CD4-positive, alpha-beta T cell (primary cell): Measurements from ENCODE around the gene ZC3H7A. TPM values are rescaled to one million over a fixed set of nuclear protein-coding genes. Genes with fewer than 3 reads are reported as not detected.

ENCODE experiments used
- ATAC-seq: fragments of 200-7000 bp; cut with Tn5 transposase; one replicate; pipeline ENCODE4 v1.10.0; 2022; ENCODE audit warnings: mild to moderate bottlenecking; ENCODE audit not compliant: poor library complexity
- CTCF ChIA-PET: fragments of 350-600 bp; sonication (Branson Sonifier 250); formaldehyde crosslinking; loops from one replicate; lab custom pipeline; 2021; ENCODE audit warnings: antibody characterized with exemption, inconsistent platforms; lab: Charles Lee
- POLR2A ChIA-PET: fragments of 350-600 bp; sonication (Branson Sonifier 250); formaldehyde crosslinking; loops from one replicate; lab custom pipeline; 2021; ENCODE audit warnings: antibody characterized with exemption, inconsistent platforms; lab: Charles Lee
- DNase-seq, 14 experiments: peaks; one replicate each; pipeline ENCODE4 v3.0.0-alpha.2; 2013 to 2020; ENCODE audit warnings: mixed read lengths in 2 of 14
- H3K27ac ChIP-seq, 2 donors: one replicate each; pipeline versions ENCODE4 v1.5.1 to v1.7.0; 2013; ENCODE audit warnings: low read length in 2 of 2, low read depth in 1 of 2, mild to moderate bottlenecking in 1 of 2
- H3K27me3 ChIP-seq, 2 experiments: 1 replicate in 1 of 2; 2 replicates in 1 of 2; pipeline versions ENCODE4 v1.6.1 to v1.7.0; 2013; ENCODE audit warnings: low read length in 2 of 2, control low read depth in 1 of 2, mild to moderate bottlenecking in 1 of 2, moderate library complexity in 1 of 2; ENCODE audit not compliant: insufficient read depth in 2 of 2, control insufficient read depth in 1 of 2
- H3K36me3 ChIP-seq: one replicate; pipeline ENCODE4 v1.6.1; 2013; ENCODE audit warnings: low read length, control low read depth; ENCODE audit not compliant: insufficient read depth
- H3K4me1 ChIP-seq: one replicate; pipeline ENCODE4 v1.6.1; 2013; ENCODE audit warnings: low read length, control low read depth; ENCODE audit not compliant: insufficient read depth
- H3K4me3 ChIP-seq: one replicate; pipeline ENCODE4 v1.5.1; 2013; ENCODE audit warnings: mild to moderate bottlenecking, low read length, moderate library complexity
- H3K9me3 ChIP-seq, 2 experiments: 1 replicate in 1 of 2; 2 replicates in 1 of 2; pipeline versions ENCODE4 v1.6.1 to v1.7.0; 2013; ENCODE audit warnings: low read length in 2 of 2, mild to moderate bottlenecking in 2 of 2, control low read depth in 1 of 2, moderate library complexity in 1 of 2; ENCODE audit not compliant: control insufficient read depth in 1 of 2, insufficient read depth in 1 of 2
- H3K27ac Mint-ChIP-seq: one replicate; pipeline ENCODE4 v1.8.0; 2020; ENCODE audit warnings: mixed read lengths
- H3K27me3 Mint-ChIP-seq: one replicate; pipeline ENCODE4 v1.8.0; 2021; ENCODE audit warnings: mixed read lengths
- H3K36me3 Mint-ChIP-seq: one replicate; pipeline ENCODE4 v1.8.0; 2021; ENCODE audit warnings: low read depth, mixed read lengths
- H3K4me1 Mint-ChIP-seq: one replicate; pipeline ENCODE4 v1.8.0; 2021; ENCODE audit warnings: low read depth, mixed read lengths
- H3K4me3 Mint-ChIP-seq: one replicate; pipeline ENCODE4 v1.8.0; 2020; ENCODE audit warnings: mild to moderate bottlenecking, mixed read lengths
- H3K9me3 Mint-ChIP-seq: one replicate; pipeline ENCODE4 v1.8.0; 2020; ENCODE audit warnings: mixed read lengths
- intact Hi-C, 2 experiments: fragments of 100-400 bp; cut with DNase I in 1 of 2; cut with micrococcal nuclease in 1 of 2; formaldehyde crosslinking; loops; one replicate each; pipeline versions ENCODE4 v1.15.1 to v1.9.0; 2023 to 2025; cut with DNase I, micrococcal nuclease
- total RNA-seq, 174 experiments: library from RNA in 2 of 174; stranded (reverse) in 2 of 174; gene quantifications; one replicate each; pipeline ENCODE4 v1.2.3 and lab custom pipeline; 2021 to 2026
- TF ChIP-seq, protein P1 (sequence below): fragments of 200-600 bp; IDR thresholded peaks from one replicate; pipeline ENCODE4 v1.8.0; 2022; ENCODE audit warnings: antibody characterized with exemption, mild to moderate bottlenecking

ZC3H7A gene
- total RNA-seq, 2 experiments from 2014 or later = 131 to 143 TPM

DNA sequence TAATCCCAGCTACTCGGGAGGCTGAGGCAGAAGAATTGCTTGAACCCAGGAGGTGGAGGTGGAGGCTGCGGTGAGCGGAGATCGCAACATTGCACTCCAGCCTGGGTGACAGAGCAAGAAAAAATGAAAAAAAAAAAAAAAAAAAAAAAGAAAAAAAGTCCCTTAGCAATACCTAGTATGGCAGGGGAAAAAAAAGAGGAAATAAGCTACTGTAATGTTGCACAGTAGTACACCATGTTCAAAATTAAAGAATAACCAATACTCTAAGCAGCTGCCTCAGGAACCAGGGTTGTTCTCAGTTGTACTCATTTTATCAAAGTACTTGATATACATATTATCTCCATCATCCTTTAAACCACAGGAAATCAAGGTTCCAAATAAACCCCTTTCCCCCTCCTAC, 37.1 kb downstream of the ZC3H7A start:
- DNase-seq = no peak

DNA sequence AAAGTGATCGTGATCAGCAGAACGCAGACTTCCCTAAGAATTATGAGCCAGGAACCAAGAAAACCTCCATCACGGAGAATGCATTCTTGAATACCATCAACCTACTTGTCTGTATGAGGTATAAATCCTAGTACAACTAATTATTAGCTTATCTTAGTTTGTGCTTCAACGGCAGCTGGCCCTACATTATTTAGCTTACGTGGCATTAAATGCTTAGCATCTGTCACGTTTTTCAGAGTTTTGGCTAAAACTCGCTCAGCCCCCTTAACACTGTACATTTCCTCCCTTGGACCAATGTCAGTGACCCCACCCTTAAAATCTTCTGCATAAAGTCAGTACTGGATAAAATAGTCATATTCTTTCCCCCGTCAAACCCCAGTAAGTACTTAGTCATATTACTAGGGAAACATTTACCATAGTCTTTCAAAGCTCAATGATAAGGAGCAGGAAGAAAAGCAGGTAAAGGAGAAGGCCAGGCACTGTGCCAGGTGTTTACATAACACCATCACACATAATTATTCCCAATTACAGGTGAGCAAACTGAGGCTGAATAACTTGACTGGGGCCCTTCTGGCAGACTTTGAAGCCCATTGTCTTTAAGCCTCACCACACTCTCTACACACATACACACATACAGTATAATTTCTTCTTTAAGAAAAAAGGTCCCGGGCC, 37.8 kb downstream of the ZC3H7A start:
- ATAC-seq (no peak), DNase-seq (no peak)
- Mint-ChIP-seq H3K4me1 (no peaks in the 10 kb centered on the region), H3K36me3 (peaks cover 84% of the 10 kb centered on the region), H3K27me3 (no peaks in the 10 kb centered on the region), H3K4me3 (no peak overlapping the region), H3K9me3 (no peaks in the 10 kb centered on the region), H3K27ac (no peak overlapping the region)
- Histone ChIP-seq H3K4me3 (no peak overlapping the region), H3K27me3 (no peaks in the 10 kb centered on the region), H3K9me3 (no peaks in the 10 kb centered on the region), H3K36me3 (peaks cover 75% of the 10 kb centered on the region), H3K27ac (no peak overlapping the region), H3K4me1 (no peaks in the 10 kb centered on the region)
- ChIA-PET CTCF (interaction anchor here (2.2 kb wide), 1 partner anchor 38 kb away, joined by 8 read pairs; the partner anchor contains the start of gene ZC3H7A), POLR2A (interaction anchor here (0.7 to 1.7 kb wide), 3 partner anchors 15 to 38 kb away, joined by 3 to 7 read pairs (median 4); partner anchors contain the start of gene ZC3H7A)
- intact Hi-C loops = no loop called here
- TF ChIP-seq, protein P1, sequence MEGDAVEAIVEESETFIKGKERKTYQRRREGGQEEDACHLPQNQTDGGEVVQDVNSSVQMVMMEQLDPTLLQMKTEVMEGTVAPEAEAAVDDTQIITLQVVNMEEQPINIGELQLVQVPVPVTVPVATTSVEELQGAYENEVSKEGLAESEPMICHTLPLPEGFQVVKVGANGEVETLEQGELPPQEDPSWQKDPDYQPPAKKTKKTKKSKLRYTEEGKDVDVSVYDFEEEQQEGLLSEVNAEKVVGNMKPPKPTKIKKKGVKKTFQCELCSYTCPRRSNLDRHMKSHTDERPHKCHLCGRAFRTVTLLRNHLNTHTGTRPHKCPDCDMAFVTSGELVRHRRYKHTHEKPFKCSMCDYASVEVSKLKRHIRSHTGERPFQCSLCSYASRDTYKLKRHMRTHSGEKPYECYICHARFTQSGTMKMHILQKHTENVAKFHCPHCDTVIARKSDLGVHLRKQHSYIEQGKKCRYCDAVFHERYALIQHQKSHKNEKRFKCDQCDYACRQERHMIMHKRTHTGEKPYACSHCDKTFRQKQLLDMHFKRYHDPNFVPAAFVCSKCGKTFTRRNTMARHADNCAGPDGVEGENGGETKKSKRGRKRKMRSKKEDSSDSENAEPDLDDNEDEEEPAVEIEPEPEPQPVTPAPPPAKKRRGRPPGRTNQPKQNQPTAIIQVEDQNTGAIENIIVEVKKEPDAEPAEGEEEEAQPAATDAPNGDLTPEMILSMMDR = no peak

More for the DNA sequence above, 37.1 kb downstream of the ZC3H7A start:
- H3K36me3 ChIP-seq = peaks cover 73% of the 10 kb centered on the region
- no peaks in the 10 kb centered on the region for H3K4me1 ChIP-seq
- Mint-ChIP-seq H3K4me3 (no peak overlapping the region), H3K36me3 (peaks cover 89% of the 10 kb centered on the region), H3K9me3 (no peaks in the 10 kb centered on the region), H3K27me3 (no peaks in the 10 kb centered on the region), H3K27ac (peak overlapping the region; percentile 33), H3K4me1 (no peaks in the 10 kb centered on the region)
- no peaks in the 10 kb centered on the region for H3K27me3 ChIP-seq
- ChIA-PET POLR2A (interaction anchor here (1.6 kb wide), 1 partner anchor 16 kb away, joined by 4 read pairs; no protein-coding TSS in a partner anchor), CTCF (interaction anchor here (2.2 kb wide), 1 partner anchor 37 kb away, joined by 8 read pairs; the partner anchor contains the start of gene ZC3H7A)
- H3K9me3 ChIP-seq = no peaks in the 10 kb centered on the region
- no peak overlapping the region for H3K4me3 ChIP-seq
- TF ChIP-seq, protein P1 = no peak
- no peak overlapping the region for H3K27ac ChIP-seq
- intact Hi-C loops = no loop called here
- ATAC-seq = no peak

DNA sequence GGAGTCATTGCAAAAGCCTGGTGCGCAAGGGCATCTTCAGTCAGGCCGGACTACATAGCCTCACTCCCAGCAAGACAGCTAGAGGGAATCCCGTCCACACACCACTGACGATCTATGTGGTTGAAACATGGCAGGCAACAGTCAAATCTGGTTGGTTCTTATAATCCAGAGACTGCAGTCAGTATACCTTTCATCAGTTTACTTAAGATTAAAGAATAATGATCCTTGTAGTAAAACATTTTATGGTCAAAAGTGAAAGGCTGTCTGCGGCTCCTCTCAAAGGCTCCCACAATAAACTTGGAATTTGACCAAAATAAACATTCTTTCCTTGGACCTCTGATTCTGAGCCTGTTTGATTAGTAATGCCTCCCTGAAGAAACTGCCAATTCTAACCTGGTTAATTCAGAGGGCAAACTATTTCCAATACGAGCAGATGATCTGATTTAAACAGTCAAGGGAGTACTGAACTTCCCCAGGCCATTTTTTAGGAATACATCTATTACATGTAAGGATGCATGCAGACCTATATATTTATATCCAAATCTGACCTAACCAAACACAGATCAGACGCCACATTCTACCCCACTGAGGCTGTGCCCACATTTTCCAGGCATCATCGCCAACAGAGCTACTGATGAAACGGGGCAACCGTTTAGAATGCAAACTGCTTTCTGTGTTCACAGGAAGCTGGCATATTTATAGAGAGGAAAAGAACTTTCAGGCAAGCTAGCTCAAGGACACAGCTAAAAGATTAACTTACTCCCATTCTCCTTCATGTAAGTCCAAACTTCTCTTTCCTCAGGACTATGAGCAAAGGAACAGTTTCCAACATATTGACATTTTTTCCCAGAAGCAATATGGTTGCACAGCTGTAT, 39.1 kb downstream of the ZC3H7A start:
- no peaks in the 10 kb centered on the region for H3K27me3 ChIP-seq
- H3K27ac ChIP-seq = no peak overlapping the region
- Mint-ChIP-seq H3K4me3 (no peak overlapping the region), H3K36me3 (peaks cover 89% of the 10 kb centered on the region), H3K4me1 (no peaks in the 10 kb centered on the region), H3K27me3 (no peaks in the 10 kb centered on the region), H3K27ac (peak overlapping the region; percentile 44), H3K9me3 (no peaks in the 10 kb centered on the region)
- no peaks in the 10 kb centered on the region for H3K4me1 ChIP-seq
- H3K9me3 ChIP-seq = no peaks in the 10 kb centered on the region
- TF ChIP-seq, protein P1 = no peak
- intact Hi-C loops = no loop called here
- CTCF ChIA-PET = interaction anchor here (1.3 to 2.2 kb wide), 2 partner anchors 10 to 39 kb away, joined by 3 to 8 read pairs; partner anchors contain the start of gene ZC3H7A
- DNase-seq = no peak
- H3K36me3 ChIP-seq = peaks cover 82% of the 10 kb centered on the region
- ATAC-seq = no peak
- POLR2A ChIA-PET = interaction anchor here (0.6 to 1.7 kb wide), 2 partner anchors 15 to 39 kb away, joined by 4 to 7 read pairs; partner anchors contain the start of genes TXNDC11 and ZC3H7A
- H3K4me3 ChIP-seq = no peak overlapping the region
